ENCODE measurements around the gene IRF2BP1.

- TF ChIP-seq CTCF (IDR thresholded peaks at IDR 0.05) (no peak), EP300 (IDR thresholded peaks at IDR 0.05) (no peak), POLR2A (IDR thresholded peaks at IDR 0.05) (no peak), POLR2AphosphoS5 (IDR thresholded peaks at IDR 0.05) (no peak)
Measured at GRCh38 chr19:45879055-45879454, 6.9 kb downstream of the IRF2BP1 start.
